Psoas muscle (tissue), 8 donors: ENCODE data around the gene CCDC182. TPM values are rescaled to one million over a fixed set of nuclear protein-coding genes. Genes with fewer than 3 reads are reported as not detected.

Experiments
- ATAC-seq, 4 donors: fragments of 200-7000 bp; cut with Tn5 transposase; one replicate each; pipeline ENCODE4 v1.9.1; 2020; ENCODE audit warnings: moderate library complexity in 3 of 4, mild to moderate bottlenecking in 2 of 4
- DNase-seq, 2 donors: peaks; one replicate each; pipeline ENCODE4 v3.0.0-alpha.2; 2020
- H3K27ac ChIP-seq: fragments of 200-600 bp; one replicate; pipeline ENCODE4 v1.8.0; 2022
- H3K27me3 ChIP-seq, 3 donors: fragments of 200-600 bp in 1 of 3; one replicate each; pipeline versions ENCODE4 v1.6.1 to v1.8.0; 2013 to 2022; ENCODE audit warnings: low read length in 2 of 3, mild to moderate bottlenecking in 2 of 3, moderate library complexity in 1 of 3; ENCODE audit not compliant: insufficient read depth in 3 of 3
- H3K36me3 ChIP-seq, 2 donors: fragments of 200-600 bp in 1 of 2; one replicate each; pipeline versions ENCODE4 v1.6.1 to v1.8.0; 2013 to 2022; ENCODE audit warnings: low read depth in 1 of 2, mild to moderate bottlenecking in 1 of 2, moderate library complexity in 1 of 2; ENCODE audit not compliant: insufficient read depth in 1 of 2
- H3K4me1 ChIP-seq: fragments of 200-600 bp; one replicate; pipeline ENCODE4 v1.8.0; 2022
- H3K4me3 ChIP-seq: fragments of 200-600 bp; one replicate; pipeline ENCODE4 v1.8.0; 2022; ENCODE audit warnings: mild to moderate bottlenecking
- H3K9me3 ChIP-seq: fragments of 200-600 bp; one replicate; pipeline ENCODE4 v1.8.0; 2022
- WGBS, 3 donors: extraction: QIAGEN DNeasy Blood & Tissue Kit; methylation state at CpG; one replicate each; pipeline versions ENCODE4 v1.1.6 to v1.1.7; 2013; 5-methylcytosine and 5-hydroxymethylcytosine counted together
- intact Hi-C, 2 donors: fragments of 100-400 bp; cut with DNase I; formaldehyde crosslinking; loops; one replicate each; pipeline versions ENCODE4 v1.11.0 to v1.14.2; 2022
- polyA plus RNA-seq, 3 donors: library from polyadenylated mRNA; stranded (reverse); fragments of 200-250 nt; gene quantifications; one replicate each; pipeline ENCODE4 v1.2.3, GENCODE V29; 2013
- total RNA-seq, 4 donors: library from RNA; stranded (reverse); fragmentation: NEBNext Ultra II Directional in 2 of 4; extraction: Animal tissue kit (Norgen Biotek cat#: 25700) in 2 of 4; gene quantifications; one replicate each; pipeline versions ENCODE4 v1.2.1 to v1.2.4, GENCODE V29; 2021 to 2023
- TF ChIP-seq, protein P1 (sequence below): fragments of 200-600 bp; IDR thresholded peaks from one replicate; pipeline ENCODE4 v1.8.0; 2022; ENCODE audit warnings: antibody characterized with exemption
- donor health status: healthy with polysubstance abuse.
- donor health status: DM: no; HTN: no; CAD: no; lungs with moderate emphysema.
- donor health status: Bipolar disorder and iron deficiency.
- donor health status: healthy.
- donor health status: DM: yes; HTN: yes; CAD: no.
- donor health status: DM: no; HTN: no; CAD: no.
- donor health status: DM: no; HTN: no; CAD: no.
- donor health status: DM: yes; HTN: yes; CAD: no.

Gene CCDC182
- total and polyA plus RNA-seq, 7 donors, result not detected

DNA sequence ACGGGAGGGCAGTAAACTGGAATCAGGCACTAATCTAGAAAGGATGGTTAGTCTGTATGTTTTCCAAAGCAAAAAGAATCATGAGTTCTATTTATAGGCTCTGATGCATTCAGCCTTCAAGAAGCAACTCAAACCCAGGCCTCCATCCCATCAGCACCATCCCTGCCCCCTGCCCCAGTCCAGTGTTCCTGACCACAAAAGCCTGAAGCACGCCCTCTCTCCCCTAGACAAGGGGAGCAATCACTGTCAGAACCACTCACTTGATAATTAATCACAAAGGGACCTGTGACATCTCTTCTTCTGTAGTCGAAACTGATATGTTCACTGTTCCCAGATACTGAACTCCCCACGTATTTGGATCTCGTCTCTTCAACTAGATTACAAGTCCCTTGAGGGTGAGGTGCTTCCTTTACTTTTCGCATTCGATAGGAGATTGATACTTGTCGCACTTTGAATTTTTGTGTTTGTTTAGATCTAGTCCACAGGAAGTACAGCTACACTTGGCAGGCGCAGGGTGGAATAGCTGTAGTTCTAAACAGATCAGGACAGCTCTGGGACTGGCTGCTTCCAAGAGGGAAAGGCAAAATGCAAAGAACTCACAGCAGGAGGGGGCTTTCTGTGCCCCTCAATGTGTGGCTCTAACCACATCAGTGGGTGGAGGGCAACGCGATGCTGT is 36.4 kb upstream of the CCDC182 start:
- no peak for ATAC-seq
- H3K27ac ChIP-seq, result no peak overlapping the region
- H3K27me3 ChIP-seq, result peaks cover 0 to 12% (median 0%) of the 10 kb centered on the region in 3 donors
- no peak for DNase-seq
- no peak overlapping the region for H3K4me3 ChIP-seq
- intact Hi-C loops, result no loop called here
- 56 to 64% (median 63%) methylated on average over 11 of the region's 11 CpGs for WGBS, 3 donors
- TF ChIP-seq, protein P1, sequence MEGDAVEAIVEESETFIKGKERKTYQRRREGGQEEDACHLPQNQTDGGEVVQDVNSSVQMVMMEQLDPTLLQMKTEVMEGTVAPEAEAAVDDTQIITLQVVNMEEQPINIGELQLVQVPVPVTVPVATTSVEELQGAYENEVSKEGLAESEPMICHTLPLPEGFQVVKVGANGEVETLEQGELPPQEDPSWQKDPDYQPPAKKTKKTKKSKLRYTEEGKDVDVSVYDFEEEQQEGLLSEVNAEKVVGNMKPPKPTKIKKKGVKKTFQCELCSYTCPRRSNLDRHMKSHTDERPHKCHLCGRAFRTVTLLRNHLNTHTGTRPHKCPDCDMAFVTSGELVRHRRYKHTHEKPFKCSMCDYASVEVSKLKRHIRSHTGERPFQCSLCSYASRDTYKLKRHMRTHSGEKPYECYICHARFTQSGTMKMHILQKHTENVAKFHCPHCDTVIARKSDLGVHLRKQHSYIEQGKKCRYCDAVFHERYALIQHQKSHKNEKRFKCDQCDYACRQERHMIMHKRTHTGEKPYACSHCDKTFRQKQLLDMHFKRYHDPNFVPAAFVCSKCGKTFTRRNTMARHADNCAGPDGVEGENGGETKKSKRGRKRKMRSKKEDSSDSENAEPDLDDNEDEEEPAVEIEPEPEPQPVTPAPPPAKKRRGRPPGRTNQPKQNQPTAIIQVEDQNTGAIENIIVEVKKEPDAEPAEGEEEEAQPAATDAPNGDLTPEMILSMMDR, result no peak
- peaks cover 13% of the 10 kb centered on the region for H3K4me1 ChIP-seq
- no peaks in the 10 kb centered on the region for H3K9me3 ChIP-seq
- no peaks in the 10 kb centered on the region for H3K36me3 ChIP-seq

DNA sequence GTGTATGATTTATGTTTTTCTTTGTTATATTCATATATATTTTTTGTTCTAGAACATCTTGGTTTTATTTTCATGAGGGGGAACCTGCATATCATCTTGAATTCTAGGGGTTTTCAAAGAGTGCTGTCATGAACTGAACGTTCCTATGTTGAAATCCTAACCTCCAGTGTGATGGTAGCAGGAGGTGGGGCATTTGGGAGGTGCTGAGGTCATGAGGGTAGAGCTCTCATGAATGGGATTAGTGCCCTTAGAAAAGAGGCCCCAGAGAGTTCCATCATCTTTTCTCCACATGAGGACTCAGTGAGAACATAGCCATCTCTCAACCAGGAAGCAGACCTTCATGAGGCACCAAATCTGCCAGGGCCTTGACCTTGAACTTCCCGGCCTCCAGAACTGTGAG is 34.6 kb upstream of the CCDC182 start:
- no peaks in the 10 kb centered on the region for H3K9me3 ChIP-seq
- no peaks in the 10 kb centered on the region for H3K36me3 ChIP-seq
- ATAC-seq, result no peak
- H3K4me3 ChIP-seq, result no peak overlapping the region
- peaks cover 13% of the 10 kb centered on the region for H3K4me1 ChIP-seq
- TF ChIP-seq, protein P1, result no peak
- H3K27ac ChIP-seq, result no peak overlapping the region
- peaks cover 0 to 4% (median 0%) of the 10 kb centered on the region in 3 donors for H3K27me3 ChIP-seq
- intact Hi-C loops, result no loop called here
- no peak for DNase-seq
- 69 to 79% (median 74%) methylated on average over 2 of the region's 2 CpGs for WGBS, 3 donors

DNA sequence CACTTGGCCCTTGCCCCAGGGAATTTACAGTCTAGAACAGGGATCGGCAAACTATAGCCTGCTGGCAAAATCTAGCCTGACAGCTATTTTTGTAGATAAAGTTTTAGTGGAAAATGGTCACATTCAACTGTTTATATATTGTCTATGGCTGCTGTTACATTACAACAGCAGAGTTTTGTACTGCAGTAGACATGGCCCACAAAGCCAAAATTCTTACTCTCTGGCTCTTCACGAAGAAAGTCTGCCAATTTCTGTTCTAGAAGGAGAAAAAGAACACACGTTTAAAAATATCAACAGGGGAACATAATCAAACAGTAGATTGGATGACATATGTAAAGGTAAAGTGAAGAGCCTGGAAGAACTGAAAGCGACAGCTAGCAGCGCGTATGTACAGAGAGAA is 33.2 kb upstream of the CCDC182 start:
- Histone ChIP-seq H3K36me3 (no peaks in the 10 kb centered on the region), H3K27ac (no peak overlapping the region), H3K27me3 (no peaks in the 10 kb centered on the region), H3K4me3 (no peak overlapping the region), H3K9me3 (no peaks in the 10 kb centered on the region), H3K4me1 (peaks cover 13% of the 10 kb centered on the region)
- TF ChIP-seq, protein P1, result no peak
- no peak for DNase-seq
- WGBS, 3 donors, result 75 to 80% (median 77%) methylated on average over 6 of the region's 6 CpGs
- ATAC-seq, result no peak
- intact Hi-C loops, result no loop called here

DNA sequence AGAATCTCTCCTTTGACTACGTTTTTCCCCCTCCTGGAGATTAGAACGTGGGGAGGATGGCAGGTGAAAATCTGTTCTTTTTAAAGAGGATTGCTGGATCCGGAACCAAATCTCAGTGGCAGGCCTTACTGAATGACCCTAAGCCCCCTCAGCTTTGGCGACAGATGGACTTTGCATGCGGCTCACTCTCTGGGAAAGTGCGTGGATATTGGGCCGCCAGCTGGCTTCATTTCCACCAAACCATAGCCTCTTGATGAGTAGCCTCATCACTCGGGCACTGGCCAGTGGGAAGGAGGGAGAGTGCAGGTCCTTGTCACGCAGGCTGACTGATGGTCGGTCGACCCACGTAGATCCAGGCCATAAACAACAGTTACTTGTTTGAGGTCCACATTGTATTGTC is 31.3 kb upstream of the CCDC182 start:
- H3K9me3 ChIP-seq, result no peaks in the 10 kb centered on the region
- intact Hi-C loops, result no loop called here
- H3K4me3 ChIP-seq, result no peak overlapping the region
- no peak overlapping the region for H3K27ac ChIP-seq
- H3K4me1 ChIP-seq, result no peaks in the 10 kb centered on the region
- ATAC-seq (no peak), DNase-seq (no peak)
- H3K36me3 ChIP-seq, result no peaks in the 10 kb centered on the region
- TF ChIP-seq, protein P1, result no peak
- 83 to 85% (median 85%) methylated on average over 12 of the region's 12 CpGs for whole genome bisulfite sequencing, 3 donors
- H3K27me3 ChIP-seq, result no peaks in the 10 kb centered on the region

DNA sequence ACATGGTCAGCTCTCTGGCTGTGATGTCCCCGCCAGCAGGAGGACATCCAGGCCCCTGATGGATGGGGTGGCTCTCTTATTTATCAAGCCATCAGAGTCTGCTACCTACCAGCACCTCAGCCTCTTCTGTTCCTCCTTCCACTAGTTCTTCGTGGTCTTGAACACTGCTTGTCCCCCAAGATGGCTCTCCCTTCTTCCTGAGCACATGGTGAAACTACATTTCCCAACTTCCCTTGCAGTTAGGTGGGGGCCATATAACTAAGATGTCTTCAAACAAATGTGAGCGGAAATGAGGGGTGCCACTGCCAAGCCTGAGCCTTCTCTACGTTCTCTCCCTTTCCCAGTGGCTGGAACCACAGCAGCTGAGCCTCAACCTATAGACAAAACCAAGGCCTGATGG is 29.8 kb upstream of the CCDC182 start:
- Histone ChIP-seq H3K4me1 (no peaks in the 10 kb centered on the region), H3K9me3 (no peaks in the 10 kb centered on the region), H3K4me3 (no peak overlapping the region), H3K27ac (no peak overlapping the region), H3K36me3 (no peaks in the 10 kb centered on the region), H3K27me3 (peaks cover 0 to 4% (median 0%) of the 10 kb centered on the region in 3 donors)
- whole genome bisulfite sequencing, 3 donors, result 88 to 91% (median 91%) methylated on average over 4 of the region's 4 CpGs
- ATAC-seq, result no peak
- TF ChIP-seq, protein P1, result no peak
- no peak for DNase-seq
- intact Hi-C loops, result no loop called here
